Transverse colon (tissue), 4 donors: ENCODE measurements around the gene BAG1.

Experiments
- EP300 ChIP-seq: sonication (generic); formaldehyde crosslinking; IDR thresholded peaks from one replicate; pipeline ENCODE4 v1.6.1; 2017; ENCODE audit warnings: antibody characterized with exemption, low read depth
- POLR2A ChIP-seq: fragments of 450-650 bp; IDR thresholded peaks from one replicate; pipeline ENCODE4 v1.6.1; 2016; ENCODE audit warnings: antibody characterized with exemption, mild to moderate bottlenecking, moderate library complexity
- POLR2AphosphoS5 ChIP-seq, 3 donors: sonication (generic); formaldehyde crosslinking; IDR thresholded peaks; one replicate each; pipeline ENCODE4 v1.6.1; 2016; ENCODE audit warnings: antibody characterized with exemption in 3 of 3
- TF ChIP-seq, protein P1 (sequence below), 5 experiments: fragments of 200-600 bp in 3 of 5; fragments of 450-650 bp in 2 of 5; sonication (generic) in 3 of 5; IDR thresholded peaks; 1 replicate in 2 of 5; 2 replicates in 3 of 5; pipeline ENCODE4 v1.5.1; 2016 to 2017; ENCODE audit warnings: antibody characterized with exemption in 5 of 5, inconsistent platforms in 3 of 5, mild to moderate bottlenecking in 2 of 5, moderate library complexity in 1 of 5

DNA sequence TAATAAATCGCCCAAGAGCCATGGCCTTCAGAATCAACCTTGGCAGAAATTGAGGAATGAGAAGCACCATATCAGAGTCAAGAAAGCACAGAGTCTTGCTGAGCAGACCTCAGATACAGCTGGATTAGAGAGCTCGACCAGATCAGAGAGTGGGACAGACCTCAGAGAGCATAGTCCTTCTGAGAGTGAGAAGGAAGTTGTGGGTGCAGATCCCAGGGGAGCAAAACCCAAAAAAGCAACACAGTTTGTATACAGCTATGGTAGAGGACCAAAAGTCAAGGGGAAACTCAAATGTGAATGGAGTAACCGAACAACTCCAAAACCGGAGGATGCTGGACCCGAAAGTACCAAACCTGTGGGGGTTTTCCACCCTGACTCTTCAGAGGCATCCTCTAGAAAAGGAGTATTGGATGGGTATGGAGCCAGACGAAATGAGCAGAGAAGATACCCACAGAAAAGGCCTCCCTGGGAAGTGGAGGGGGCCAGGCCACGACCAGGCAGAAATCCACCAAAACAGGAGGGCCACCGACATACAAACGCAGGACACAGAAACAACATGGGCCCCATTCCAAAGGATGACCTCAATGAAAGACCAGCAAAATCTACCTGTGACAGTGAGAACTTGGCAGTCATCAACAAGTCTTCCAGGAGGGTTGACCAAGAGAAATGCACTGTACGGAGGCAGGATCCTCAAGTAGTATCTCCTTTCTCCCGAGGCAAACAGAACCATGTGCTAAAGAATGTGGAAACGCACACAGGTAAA, 30.3 kb upstream of the BAG1 start:
- TF ChIP-seq, protein P1, sequence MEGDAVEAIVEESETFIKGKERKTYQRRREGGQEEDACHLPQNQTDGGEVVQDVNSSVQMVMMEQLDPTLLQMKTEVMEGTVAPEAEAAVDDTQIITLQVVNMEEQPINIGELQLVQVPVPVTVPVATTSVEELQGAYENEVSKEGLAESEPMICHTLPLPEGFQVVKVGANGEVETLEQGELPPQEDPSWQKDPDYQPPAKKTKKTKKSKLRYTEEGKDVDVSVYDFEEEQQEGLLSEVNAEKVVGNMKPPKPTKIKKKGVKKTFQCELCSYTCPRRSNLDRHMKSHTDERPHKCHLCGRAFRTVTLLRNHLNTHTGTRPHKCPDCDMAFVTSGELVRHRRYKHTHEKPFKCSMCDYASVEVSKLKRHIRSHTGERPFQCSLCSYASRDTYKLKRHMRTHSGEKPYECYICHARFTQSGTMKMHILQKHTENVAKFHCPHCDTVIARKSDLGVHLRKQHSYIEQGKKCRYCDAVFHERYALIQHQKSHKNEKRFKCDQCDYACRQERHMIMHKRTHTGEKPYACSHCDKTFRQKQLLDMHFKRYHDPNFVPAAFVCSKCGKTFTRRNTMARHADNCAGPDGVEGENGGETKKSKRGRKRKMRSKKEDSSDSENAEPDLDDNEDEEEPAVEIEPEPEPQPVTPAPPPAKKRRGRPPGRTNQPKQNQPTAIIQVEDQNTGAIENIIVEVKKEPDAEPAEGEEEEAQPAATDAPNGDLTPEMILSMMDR (IDR thresholded peaks at IDR 0.05) = no peak
- TF ChIP-seq EP300 = no peak
- no peak for TF ChIP-seq POLR2AphosphoS5 (IDR thresholded peaks at IDR 0.05)
- no peak for TF ChIP-seq POLR2A
